GM23248 (cell line): Measurements from ENCODE around the gene FOXN3.

ENCODE experiments used
- EZH2 ChIP-seq: fragments of 200-600 bp; sonication (generic); IDR thresholded peaks from 2 replicates; pipeline ENCODE4 v1.6.1; 2018; ENCODE audit warnings: antibody characterized with exemption, mild to moderate bottlenecking; ENCODE audit not compliant: insufficient read depth, poor library complexity, severe bottlenecking
- EZH2phosphoT487 ChIP-seq: fragments of 200-600 bp; sonication (generic); IDR thresholded peaks from 2 replicates; pipeline ENCODE4 v1.6.1; 2018; ENCODE audit warnings: antibody characterized with exemption, moderate library complexity, mild to moderate bottlenecking, low read depth; ENCODE audit not compliant: insufficient read depth

DNA sequence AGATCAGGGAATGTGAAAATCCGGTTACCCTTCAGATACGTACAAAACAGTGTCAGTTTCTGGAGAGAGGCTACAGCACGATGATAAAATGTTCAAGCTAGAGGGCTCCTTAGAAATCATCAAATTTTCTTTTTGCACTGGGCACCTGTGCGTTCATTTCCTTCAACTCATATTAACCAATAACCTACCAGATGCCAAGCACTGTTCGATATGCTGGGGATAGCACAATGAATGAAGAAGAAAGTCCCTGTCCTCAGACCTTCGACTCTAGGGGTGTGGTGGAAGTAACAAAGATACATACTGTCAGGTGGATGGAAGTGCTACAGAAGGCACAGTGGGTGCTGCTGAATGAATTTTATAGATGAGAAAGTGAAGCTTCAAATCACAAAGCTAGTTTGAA, 172.3 kb downstream of the FOXN3 start:
- TF ChIP-seq EZH2phosphoT487 (no peak), EZH2 (no peak)
